ENCODE measurements around the gene VWF. TPM values are rescaled to one million over a fixed set of nuclear protein-coding genes. Genes with fewer than 3 reads are reported as not detected.

Gene VWF
- total and polyA plus RNA-seq, 2 of the 4 experiments (the other 2 are of a cell fraction): under 0.01 to 0.09 TPM

Small RNA genes lying within 50 kb of the gene (microRNA-seq; reads per million reads assigned to microRNA genes)
- not detected for gene RN7SL69P (ENCODE audit: insufficient read depth, insufficient read length)

Small RNA genes lying within 50 kb of the gene (small RNA-seq; reads per million reads assigned to genes)
- 0 reads per million in 5 experiments for gene RN7SL69P

Other genes starting within 250 kb of the VWF start
- 0.28 TPM in 1 of 2 replicates, not detected in the other for gene ANO2, start 179.4 kb downstream of the VWF start, total RNA-seq (2012; rRNA removed)
- gene ANO2, start 179.4 kb downstream of the VWF start, polyA plus RNA-seq (2012; rRNA removed): 0.22 TPM in 1 of 2 replicates, not detected in the other
- 48.8 and 70.0 TPM in 2 replicates for gene CD9, start 75.7 kb upstream of the VWF start, total RNA-seq (2012; rRNA removed)
- gene CD9, start 75.7 kb upstream of the VWF start, polyA plus RNA-seq (2012; rRNA removed): 69.1 and 70.9 TPM in 2 replicates
- gene PLEKHG6, start 186.0 kb upstream of the VWF start, total RNA-seq (2012; rRNA removed): under 0.01 TPM in 2 replicates
- 0.10 TPM in 2 replicates for gene PLEKHG6, start 186.0 kb upstream of the VWF start, polyA plus RNA-seq (2012; rRNA removed)
- 79.6 and 86.7 TPM in 2 replicates for gene TNFRSF1A, start 217.4 kb upstream of the VWF start, total RNA-seq (2012; rRNA removed)
- gene TNFRSF1A, start 217.4 kb upstream of the VWF start, polyA plus RNA-seq (2012; rRNA removed): 136 and 138 TPM in 2 replicates

All from IMR-90 (cell line).